ENCODE measurements around the gene TRAPPC14.

TRAPPC14 gene

DNA sequence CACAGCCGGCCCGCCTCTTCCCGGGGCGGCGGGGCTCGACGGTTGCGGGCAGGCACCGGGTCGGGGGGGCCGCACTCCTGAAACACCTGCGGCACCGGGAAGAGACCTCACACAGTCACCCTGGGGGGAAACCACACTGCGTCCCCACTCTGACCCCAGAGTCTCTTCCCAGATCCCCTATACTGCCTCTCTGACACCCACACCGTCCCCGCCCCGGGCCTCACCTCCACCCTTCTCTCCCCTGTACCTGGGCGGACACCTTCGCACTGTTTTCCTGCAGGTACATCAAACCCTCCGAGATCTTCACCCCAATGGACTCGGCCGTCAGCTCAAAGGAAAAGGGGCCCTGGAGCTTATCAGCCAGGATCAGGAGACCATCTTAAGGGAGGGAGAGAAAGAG is 13.3 kb upstream of the TRAPPC14 start:
- DNase-seq, result no peak

DNA sequence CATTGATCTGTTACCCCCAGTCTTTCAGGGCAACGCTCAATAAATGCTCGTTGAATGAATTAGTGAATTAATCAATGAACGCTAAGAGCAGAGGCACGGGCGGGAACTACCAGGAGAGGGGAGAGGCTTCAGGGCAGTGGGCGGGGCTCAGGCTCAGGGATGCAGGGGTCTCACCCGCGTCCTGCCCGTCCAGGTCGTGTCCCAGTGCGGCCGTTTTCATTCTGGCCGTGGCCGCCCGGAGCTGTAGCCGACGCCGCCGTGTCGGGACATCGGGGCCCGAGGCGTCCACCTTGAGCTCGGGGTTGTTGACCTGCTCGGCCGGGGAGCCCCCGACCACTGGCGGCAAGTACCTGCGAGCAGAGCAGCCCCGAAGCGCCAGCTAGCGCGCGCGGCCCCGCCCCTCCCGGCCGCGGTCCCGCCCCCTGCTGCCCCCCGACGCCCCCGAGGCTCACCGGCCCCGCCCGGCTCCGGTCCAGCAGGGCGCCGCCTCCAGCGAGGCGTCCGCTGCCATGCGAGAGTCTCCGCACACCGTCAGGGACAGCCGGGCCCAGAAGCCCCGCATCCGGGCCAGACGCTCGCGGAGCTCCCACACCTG is 12.7 kb upstream of the TRAPPC14 start:
- no peak for DNase-seq

DNA sequence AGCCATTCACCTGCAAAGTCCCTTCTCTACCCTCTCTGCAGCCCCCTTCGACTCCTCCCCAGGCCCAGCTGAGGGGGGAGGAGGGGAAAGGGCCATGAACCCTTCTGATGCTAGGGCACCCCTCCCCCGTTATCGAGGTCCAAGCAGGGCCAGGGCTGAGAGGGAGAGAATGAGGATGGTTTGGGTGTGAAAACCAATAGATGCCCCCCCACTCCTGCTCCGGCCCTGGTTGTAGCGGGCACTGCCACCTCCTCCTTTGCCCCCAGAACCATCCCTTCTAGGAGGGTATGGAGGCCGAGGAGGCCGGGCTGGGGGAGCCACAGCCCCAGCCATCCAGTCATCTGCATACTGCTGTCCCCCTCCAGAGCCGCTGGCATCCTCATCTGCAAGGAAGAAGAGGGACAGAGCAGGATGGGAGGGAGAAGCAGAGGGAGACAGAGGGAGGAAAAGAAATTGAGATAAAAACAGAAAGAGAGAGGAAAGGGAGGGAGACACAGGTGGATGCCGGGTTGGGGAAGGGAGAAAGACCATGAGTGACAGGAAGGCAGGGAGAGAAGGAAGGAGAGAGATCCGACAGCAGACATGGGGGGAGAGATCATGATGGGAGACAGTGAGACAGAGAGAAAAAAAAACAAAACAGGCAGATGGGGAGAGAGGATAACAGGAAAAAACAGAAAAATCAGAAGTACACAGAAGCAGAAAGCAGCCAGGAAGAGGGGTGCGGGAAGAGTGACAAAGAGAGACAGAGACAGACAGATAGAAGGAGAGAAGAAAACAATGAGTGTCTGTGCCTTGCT is 11.8 kb upstream of the TRAPPC14 start:
- DNase-seq, result no peak

DNA sequence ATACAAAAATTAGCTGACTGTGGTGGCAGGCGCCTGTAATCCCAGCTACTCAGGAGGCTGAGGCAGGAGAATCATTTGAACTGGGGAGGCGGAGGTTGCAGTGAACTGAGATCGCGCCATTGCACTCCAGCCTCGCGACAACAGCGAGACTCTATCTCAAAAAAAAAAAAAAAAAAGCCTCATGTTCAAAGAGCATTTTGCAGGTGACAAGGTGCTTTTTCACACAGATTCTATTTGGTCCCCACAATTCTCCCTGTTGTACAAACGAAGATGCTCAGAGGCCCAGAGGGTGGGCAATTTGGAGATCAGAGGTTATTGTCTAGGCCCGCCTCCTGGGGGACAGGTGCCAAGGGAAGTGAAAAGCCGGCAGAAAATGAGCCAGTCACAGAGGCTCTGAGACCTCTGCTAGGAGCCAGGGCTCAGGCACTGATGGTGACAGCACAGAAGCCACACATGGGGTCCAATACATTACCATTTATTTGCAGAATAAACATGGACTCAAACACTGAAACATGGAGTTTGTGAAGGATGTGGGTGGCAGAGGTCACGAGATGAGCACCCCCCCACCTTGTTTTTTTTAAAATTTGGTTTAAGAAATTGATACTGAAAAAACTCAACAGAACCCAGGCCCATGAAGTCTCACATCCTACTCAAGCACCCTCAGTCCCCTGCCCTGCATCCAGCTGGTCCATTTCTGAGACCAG is 10.8 kb upstream of the TRAPPC14 start:
- DNase-seq, result no peak

DNA sequence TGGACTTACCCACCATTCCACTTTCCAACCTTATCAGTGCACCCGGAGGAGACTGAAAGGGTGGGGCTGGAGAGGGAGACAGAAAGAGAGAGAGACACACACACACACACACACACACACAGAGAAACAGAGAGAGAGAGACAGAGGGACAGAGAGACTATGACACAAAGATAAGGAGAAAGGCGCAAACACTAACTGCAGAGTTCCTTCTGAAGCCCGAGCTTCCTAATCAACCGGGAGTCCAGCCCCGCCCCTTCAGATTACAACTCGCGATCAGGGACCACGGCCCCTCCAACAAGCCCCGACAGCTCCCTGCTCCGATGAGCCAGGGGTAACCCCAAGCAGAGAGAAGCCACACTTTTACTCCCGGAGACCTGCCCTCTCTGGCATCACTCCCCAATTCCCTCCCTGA is 9.4 kb upstream of the TRAPPC14 start:
- no peak for DNase-seq

DNA sequence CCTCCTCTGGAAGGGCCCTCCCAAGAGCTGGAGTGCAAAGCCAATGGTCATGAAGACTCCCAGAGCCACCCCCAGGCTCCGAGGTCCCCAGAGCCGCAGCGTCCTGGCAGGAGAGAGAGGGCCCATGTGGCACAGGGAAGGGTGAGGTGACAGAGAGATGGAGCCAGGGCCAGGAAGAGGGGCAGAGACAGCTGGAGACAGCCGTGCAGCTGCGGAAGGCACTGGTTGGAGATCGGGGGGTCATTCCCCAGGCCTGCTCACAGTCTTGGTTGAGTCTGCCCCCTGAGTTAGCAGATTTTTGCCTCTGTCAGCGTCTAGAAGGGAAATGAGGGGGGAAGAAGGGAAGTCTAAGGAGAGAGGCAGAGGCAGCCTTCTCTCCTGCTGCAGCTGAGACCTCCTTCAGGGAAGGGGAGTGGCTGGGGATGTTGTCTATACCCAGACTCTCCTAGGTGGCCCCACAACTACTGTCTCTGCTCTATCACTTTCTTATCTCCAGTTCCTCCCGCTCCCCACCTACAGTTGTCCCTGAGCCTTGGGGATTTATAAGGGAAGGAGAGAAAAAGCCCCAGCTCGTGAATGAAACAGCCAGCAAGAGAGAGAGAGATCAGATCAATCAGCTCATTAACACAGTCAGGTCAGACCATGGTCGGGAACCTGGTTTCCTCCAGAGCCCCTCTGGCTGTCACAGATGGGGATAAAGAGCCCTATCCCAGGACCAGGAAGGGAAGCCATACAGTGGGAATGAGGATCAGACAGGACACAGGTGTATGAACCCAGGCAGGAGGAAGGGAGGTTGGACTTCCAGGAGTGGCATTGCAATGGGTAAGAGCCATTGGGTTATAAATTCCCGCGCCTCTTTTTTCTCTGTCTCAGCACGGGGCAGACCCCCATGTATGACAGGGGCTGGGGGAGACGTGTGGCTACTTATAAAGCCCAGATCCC is 8.7 kb upstream of the TRAPPC14 start:
- no peak for DNase-seq

DNA sequence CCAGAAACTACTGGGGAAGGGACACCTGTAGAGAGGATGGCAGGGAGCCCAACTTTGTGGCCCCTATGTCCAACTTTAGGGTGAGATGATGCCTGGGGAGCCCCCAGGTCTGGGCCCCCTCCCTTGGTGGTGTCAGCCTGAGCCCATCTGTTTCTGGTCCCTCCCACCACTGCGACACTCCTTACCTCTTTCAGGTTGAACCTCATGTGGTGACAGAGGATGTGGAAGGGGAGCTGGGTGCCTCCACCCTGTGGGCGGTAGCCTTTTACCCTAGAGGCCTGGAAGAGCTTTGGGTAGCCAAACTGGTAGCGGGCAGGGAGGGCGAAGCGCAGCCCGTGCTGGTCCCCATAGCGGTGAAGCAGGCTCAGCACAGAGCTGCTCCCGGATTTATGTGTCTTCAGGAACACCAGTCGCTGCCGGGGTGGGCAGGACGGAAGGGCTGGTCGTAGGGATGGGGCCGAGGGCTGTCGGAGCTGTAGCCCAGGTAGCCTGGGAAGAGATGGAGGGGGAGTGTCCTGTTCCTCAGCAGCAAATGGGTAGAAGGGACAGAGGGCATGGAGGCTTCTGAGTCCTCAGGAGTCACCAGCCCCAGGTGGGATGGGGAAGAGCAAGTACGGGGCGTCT is 7.9 kb upstream of the TRAPPC14 start:
- DNase-seq, result no peak

DNA sequence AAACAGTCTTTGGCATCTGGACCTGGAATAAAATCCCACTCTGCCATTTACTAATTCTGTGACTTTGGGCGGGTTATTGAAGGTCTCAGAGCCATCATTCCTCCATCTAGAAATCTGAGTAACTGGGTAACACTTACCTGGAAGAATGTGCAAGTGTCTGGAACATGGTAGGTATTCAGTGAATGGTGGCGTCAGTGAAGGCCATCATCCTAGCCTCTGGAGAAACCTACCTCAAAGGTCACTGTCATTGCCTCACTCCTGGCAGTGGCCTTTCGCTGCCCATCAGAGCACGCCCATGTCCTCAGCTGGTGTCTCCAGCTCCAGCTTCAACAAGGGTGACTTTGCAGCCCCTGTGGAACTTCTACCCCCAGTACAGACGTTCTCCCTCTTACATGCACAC is 5.3 kb upstream of the TRAPPC14 start:
- DNase-seq, result no peak

DNA sequence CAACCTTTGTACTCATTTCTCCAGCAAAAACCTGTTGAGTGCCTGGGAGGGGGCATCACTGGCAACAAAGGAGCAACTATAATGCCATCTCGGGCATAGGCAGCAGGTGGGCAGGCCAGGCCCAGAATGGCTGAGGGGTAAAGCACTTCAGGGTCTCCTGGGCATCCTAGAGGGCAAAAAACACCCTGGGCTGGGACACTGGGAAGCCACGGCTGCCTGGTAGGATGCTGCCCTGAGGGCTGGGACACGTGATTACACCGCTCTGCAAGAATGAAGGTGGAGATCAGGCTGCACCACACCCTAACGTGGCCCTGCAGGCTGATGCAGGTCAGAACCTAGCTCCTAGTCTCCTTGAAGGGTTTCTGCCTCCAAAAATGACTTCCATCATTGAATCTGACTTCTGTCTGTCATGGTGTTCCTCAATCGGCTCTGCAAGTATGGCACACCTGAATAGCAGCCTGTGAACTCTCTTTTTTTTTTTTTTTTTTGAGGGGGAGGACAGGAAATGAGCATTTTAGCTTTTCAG is 4.5 kb upstream of the TRAPPC14 start:
- no peak for DNase-seq

DNA sequence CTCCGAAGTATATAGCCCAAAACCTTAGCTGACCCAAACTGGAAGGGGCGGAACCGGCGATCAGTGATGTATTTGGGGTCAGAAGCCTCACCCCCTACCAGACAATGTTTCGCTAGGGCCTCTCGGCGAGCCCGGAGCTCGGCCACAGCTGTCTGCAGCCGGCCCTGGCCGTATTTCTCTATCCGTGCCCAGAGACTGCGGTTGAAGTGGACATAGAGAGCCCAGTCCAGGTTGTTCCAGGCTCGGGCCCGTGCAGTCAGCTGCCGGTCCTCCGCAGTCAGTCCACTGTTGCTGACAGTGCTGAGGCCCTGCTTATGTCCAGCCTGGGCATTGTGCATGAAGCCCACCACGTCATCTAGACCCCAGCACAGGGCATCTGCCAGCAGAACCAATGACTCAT is 1.5 kb upstream of the TRAPPC14 start:
- DNase-seq, result no peak

DNA sequence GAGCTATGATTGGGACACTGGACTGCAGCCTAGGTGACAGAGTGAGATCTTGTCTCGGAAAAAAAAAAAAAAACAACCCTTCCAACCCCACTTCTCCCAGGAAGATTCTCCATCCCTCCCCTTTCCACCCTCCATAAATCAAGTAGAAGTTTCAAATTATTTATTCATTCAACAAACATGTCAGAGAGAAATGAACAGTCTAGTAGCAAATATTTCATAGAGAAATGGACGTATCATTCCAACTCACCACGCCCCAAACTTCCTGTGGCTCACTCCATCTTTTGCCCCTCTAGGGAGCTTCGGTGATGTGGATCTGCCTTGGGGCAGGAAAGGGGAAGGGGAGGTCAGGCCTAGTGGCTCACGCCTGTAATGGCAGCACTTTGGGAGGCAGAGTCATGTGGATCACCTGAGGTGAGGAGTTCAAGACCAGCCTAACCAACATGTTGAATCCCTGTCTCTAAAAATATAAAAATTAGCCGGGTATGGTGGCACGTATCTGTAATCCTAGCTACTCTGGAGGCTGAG is 638 bp upstream of the TRAPPC14 start:
- no peak for DNase-seq

DNA sequence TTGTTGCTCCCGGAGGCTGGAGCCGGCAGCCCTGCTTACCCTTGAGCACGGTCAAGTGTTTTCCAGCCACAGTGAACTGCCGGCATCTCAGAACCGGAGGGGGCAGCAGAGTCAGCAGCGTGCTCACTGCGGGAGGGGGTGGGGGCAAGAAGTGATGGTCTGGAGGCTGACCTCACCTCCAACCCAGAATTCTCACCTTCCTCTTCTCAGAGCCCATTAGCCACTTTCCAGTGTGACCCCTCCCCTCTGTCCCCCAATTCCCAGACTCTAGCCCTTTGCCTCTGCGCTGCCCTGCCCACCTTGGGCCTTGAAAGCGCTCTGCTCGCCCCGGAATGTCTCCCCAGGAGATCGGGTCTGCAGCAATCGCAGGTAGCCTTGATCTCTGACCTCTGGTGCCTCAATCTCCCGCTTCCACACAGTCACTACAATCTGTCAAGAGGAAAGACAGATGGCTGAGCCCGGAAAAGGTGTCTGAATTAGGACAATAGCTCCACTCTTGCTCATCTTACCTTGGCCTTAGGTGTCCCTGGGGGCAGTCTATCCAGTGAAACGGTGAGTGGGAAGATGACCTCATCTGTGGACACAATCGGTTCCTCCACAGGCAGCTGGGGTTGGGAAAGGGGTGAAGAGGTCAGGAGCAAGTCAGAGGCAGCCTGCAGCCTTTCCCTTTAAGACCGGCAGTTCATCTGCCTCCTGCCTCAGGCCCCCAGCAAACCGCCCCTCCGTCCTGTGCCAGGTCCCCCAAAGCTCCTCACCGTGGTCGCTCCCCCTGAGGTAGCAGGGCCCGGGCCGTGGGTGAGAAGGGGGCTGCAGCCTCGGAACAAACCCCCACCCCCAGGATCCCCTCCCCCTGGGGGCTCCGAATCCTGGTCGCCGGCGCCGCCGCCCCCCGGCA is 942 bp downstream of the TRAPPC14 start:
- no peak for DNase-seq

DNA sequence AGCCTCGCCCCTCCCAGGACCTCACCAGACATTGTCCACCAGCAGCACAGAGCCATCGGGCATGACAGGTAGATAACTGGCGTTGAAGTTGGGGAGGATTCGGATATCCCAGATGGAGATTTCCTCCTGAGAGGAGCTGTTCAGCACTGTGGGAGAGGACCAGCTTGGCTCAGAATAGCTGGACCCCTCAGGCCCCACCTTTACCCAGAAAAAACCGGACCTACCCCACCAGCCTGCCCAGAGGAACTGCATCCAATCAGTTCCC is 1.5 kb downstream of the TRAPPC14 start:
- DNase-seq, result no peak

DNA sequence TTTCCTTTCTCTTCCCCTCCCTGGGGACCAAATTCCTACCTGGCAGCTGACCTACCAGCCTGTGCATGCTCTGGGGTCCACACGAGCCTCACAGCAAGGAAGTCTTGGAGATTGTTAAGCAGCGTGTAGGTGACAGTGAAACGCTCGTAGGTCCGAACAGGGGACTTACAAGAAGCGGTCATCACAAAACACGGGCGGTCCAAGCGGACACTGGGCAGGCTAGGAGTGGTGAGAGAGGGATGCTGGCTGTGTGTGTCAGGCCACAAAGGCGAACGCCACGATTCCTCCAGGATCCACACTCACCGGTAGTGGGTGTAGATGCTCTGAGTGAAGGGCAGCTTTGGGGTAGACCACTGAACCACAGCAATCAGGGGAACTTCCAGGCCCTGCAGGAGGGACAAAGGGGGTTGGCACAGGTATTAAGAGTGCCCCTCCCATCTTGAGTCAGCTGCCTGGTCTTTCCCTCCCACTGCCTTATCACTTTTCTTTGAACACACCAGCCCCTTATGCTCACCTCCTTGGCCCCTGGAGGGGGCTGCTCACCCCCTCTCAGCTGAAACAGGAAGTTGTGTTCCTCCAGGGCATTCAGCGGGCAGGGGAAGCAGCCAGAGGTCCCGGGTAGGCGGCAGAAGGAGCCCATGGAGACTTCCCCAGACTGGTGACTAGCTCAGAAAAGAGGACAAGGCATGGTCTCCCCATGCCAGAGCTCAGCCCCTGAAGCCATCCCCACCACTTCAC is 2.0 kb downstream of the TRAPPC14 start:
- DNase-seq, result no peak

DNA sequence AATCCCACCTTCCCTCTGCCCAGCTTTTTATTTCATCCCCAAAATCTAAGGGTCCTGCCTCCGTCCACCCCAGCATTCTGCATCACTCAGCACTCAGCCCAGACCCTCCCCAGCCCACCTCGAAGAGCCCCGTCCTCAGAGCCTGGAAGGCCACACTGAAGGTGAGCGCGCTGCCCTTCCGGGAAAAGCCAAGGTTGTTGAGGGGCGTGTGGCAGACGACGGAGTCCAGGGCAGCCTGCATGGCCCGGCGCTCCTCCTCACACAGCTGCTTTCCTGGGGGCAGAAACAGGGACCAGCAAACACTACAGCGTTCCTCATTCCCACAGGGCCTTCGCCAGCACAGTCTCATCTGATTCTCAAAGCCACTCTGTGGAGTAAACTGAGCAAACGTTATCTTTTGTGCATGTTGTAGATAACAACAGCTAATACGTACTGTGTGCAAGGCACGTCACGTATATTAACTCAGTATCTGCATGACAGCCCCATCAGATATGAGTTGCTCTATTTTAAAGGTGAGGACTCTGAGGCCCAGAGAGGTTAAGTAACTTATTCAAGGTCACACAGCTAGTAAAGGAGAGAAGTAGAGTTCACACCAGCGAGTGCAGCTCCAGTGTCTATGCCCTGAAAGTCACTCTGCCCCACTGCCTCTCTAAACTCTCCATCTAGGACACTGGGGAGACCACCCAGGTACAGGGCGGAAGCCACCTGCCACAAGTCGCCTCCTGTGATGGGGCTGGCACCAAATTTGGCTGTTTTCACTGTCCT is 2.8 kb downstream of the TRAPPC14 start:
- no peak for DNase-seq

DNA sequence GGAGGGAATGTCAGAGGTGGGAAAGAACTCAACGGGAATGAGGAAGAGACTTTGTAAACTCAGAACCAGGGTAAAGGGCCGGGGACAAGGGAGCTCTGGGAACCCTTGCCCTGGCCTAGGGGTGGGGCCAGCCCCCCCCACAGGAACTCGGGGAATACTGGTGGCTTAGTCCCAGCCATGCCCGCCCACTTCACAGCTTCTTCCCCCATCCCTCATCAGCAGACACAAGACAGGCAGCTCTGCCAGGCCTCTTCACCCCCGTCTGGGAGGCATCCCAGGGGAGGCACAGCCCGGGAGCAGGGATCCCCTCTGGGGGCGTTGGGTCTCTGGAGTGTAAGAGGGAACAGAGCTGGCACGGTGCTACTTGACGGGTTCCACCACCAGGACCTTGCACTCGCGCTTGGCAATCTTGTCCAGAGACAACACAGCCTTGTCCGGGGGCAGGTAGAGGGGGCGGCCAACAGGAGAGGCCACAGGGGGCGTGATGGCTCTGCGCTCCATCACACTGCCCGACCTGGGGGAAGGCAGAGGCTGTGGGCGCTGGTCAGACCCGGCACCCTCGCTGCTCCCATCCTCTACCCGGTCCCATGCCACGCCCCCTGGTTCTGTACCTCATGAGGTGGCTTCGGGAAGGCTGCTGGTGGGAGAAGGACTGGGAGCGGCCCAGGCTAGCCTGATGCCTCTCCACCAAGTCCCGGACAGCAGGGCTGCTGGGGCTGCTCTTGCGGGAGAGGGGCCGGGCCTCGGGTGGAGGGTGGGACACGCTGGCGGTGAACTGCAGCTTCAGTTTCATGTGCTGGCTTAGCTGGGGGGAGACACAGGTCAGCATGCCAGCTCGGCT is 3.7 kb downstream of the TRAPPC14 start:
- no peak for DNase-seq

DNA sequence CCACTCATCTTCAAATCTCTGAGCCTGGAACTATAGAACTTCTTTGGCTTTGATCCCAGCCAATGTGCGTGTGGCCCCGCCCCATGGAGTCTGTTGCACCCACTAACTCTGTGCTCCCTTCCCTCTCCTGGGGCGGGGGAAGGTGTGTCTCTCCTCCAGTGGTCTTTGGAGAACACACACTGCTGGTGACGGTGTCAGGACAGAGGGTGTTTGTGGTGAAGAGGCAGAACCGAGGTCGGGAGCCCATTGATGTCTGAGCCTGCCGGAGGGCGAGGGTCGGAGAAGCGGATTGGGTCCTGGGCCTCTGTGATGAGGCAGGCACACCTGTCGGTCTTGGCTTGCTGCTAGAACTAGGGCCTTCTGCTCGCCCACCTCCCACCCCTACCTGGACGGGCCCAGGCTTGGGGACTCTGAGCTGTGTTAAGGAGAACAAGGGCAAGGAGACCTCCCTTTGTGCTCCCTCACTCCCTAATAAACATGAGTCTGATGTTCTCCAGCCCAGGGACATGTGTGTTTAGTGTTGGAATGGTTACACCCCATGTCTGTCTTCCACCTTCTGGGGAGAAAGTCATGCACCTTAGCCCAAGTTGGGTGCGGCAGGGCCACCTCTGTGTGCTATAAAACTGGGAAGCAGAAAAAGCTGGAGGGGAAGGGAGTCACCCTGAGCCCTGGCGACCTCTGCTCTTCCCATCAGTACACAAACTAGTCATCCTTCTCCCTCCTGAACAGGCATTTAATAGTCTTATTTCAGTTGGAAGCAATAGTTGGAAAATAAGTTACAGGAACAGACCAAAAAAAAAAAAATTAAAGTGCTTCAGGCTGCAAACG is 4.6 kb downstream of the TRAPPC14 start:
- no peak for DNase-seq
